Neural progenitor cell (in vitro differentiated cells): Measurements from ENCODE around the gene G3BP2.

Source experiments
- CTCF ChIP-seq: fragments of 200-600 bp; sonication (generic); IDR thresholded peaks from 2 replicates; pipeline ENCODE4 v1.5.1; 2017; ENCODE audit warnings: antibody characterized with exemption, mild to moderate bottlenecking
- EZH2 ChIP-seq: fragments of 200-600 bp; sonication (generic); IDR thresholded peaks from 2 replicates; pipeline ENCODE4 v1.6.1; 2017; ENCODE audit warnings: antibody characterized with exemption, mild to moderate bottlenecking, moderate library complexity
- EZH2phosphoT487 ChIP-seq: fragments of 200-600 bp; sonication (generic); IDR thresholded peaks from 2 replicates; pipeline ENCODE4 v1.6.1; 2017; ENCODE audit warnings: antibody characterized with exemption

DNA sequence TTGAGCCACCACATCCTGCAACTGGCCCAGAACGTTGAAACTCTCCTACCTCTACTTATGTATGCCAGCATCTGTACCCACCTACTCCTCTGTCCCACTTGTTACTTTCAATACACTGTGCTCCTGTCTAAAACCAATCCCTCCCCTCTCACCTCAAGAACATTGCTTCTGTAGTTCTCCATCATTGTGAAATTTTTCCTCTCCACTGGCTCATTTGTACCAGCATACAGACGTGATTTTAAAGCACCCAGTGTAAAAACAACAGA lies 25.7 kb upstream of the G3BP2 start:
- TF ChIP-seq CTCF (no peak), EZH2phosphoT487 (no peak), EZH2 (no peak)
